DMS 273 (cell line): ENCODE data around the gene EPHA6.
A peak's percentile ranks its signal among the peaks of the same experiment; 100 is the strongest.
"Not testable (repeated sequence)": the region's sequence is repeated elsewhere in the genome, so short reads cannot be mapped to it uniquely, and the experiment has no call there.

ENCODE experiments used
- DNase-seq: peaks from one replicate; lab custom pipeline; 2025; ENCODE audit not compliant: unreplicated experiment; lab: John Stamatoyannopoulos, UW

EPHA6 gene

DNA sequence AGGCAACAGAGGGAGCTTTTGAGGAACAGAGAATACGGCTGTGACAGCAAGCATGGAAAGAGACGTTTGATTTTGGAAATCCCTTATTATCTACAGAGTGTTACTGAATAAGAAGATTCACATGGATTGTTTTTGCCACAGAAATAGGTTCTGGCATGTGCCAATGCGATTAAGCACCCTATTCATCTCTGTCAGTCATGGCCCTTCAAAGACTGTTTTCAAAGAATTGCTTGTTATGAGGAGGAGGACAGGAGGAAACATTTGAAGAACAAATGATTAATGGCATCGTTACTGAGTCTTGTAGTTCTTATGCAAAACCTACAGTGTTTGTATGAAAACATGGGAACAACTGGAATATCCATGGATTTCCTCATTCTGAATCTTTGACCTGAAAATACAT is 86.2 kb downstream of the EPHA6 start:
- no peak for DNase-seq

DNA sequence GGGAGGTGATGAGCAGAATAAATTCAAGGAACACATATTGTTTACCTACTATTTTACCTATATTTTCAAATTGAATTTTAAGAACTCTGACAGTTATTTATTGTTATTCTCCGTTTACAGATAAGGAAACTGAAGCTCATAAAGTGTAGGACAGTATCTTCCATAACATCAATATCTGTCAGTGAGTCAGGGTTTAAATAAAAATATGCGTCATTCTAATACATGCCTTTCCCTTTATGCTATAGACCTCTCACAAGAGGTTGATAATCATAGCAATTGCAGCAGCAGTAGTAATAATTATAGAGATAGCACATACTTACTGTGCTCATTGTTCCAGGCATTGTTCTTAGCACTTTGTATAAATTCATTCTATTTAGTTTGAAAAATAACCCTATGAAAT is 101.1 kb downstream of the EPHA6 start:
- no peak for DNase-seq

DNA sequence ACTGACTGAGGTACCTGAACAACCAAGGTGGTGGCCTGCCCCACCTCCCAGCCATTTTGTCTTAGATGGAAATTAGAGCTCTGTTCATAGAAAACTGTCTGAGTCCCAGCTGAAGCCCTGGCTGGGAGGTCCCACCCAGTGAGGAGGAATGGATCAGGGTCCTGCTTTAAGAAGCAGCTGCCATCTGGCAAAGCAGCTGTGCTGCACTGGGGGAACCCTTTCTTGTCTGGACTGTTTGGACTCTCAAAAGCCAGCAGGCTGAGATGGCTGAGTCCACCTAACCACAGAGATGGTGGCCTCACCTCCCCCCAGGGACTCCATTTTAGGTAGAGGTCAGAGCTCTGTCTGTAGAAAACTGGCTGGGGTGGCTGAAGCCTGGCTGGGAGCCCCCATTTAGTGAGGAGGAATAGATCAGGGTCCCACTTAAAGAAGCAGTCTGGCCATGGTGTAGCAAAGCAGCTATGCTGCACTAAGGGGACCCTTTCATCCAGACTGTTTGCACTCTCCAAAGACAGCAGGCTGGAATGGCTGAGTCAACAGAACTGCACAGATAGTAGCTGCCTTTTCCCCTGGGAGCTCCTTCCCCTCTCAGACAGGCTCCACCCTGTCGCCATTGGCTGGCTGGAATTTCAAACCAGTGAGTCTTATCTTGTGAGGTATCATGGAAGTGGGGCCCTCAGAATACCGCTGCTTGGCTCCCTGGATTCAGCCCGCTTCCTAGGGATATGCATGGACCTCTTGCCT is 116.9 kb downstream of the EPHA6 start:
- DNase-seq, result peak; percentile 80

DNA sequence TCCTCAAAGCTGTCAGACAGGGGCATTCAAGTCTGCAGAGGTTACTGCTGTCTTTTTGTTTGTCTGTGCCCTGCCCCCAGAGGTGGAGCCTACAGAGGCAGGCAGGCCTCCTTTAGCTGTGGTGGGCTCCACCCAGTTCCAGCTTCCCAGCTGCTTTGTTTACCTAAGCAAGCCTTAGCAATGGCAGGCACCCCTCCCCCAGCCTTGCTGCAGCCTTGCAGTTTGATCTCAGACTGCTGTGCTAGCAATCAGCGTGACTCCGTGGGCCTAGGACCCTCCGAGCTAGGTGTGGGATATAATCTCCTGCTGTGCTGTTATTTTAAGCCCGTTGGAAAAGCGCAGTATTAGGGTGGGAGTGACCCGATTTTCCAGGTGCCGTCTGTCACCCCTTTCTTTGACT is 127.7 kb downstream of the EPHA6 start:
- DNase-seq, result not testable (repeated sequence)

- DNase-seq, result no peak
Measured at GRCh38 chr3:96958856-96959255, 144.5 kb downstream of the EPHA6 start.

DNA sequence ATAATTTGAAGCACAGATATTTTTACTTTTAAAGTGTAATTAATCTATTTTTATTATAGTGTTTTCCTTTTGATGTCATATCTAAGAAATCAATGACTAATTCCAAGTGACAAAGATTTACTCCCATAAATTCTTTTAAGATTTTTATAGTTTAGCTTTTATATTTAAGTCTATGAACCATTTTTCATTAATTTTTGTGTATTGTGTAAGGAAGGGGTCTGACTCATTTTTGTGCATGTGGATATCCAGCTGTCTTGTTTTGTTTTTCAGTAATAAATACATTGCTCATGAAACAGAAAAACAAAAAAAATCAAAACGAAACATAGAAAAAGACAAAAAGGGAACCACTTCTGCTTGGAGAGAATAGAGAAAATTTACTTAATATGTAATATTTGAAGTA is 145.1 kb downstream of the EPHA6 start:
- no peak for DNase-seq

DNA sequence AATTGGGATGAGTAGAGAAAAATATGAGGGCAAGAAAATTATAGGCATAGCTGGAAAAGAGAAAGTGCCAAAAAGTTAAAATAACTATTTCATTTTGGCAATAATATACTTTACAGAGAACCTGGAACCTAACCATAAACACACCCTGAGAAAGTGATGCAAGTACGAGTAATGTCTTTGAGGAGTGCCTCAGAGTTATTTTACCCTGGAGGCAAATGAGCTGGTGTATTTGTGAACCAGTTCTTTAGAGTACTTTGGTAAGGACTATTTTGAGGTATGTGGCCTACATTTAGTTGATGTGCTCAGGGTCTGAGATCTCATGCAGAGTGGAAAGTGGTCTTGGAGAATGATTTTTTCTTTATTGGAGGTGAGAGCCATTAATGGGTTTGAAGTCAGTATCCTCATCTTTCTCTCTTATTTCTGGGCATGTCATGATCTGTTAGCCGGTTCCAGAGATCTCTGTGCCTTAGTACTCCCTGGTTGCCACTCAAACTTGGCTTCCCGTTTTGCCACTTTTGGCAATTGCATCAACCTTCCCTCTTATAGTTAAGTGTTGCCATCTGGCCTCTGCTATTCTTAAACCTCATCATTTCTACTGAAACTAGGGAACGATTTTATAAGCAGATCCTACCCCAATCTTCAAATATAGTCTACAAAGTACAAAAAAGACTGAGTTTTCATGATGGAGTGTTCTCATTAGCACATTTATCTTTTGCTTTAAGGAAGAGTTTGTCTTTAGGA is 145.7 kb downstream of the EPHA6 start:
- DNase-seq, result peak; percentile 48

DNA sequence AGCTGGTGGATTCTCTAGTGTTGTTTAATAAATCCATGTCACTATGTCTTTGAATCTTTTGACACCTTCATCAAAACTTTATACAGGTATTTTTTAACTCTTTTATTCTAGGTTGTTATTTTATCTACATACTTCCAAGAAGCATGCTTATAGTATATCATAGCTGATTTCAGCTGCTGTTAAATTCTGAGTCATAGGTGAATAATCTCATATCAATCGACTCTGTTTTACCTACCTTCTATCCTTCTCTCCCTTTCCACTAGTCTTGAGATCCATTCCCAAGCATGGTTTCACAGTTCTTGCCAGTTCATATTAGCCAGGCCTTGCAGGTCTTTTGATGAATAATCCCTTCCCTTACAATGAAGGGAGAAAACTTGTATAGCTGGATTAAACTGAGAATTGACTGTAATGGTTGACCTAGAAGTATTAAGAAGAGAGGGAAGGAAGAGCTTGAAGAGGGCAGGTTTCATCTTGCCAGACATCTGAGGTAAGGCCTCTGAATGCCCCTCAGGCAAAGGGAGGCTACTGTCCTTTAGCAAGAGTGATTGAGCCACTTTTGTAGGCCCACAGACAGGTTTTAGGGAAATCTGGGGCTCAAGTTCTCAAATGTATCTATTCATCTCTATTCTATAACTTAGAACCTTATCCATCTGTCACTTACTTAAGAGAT is 146.4 kb downstream of the EPHA6 start:
- DNase-seq, result no peak

GRCh38 chr3:96961576-96961975 is 147.2 kb downstream of the EPHA6 start:
- DNase-seq, result no peak

DNA sequence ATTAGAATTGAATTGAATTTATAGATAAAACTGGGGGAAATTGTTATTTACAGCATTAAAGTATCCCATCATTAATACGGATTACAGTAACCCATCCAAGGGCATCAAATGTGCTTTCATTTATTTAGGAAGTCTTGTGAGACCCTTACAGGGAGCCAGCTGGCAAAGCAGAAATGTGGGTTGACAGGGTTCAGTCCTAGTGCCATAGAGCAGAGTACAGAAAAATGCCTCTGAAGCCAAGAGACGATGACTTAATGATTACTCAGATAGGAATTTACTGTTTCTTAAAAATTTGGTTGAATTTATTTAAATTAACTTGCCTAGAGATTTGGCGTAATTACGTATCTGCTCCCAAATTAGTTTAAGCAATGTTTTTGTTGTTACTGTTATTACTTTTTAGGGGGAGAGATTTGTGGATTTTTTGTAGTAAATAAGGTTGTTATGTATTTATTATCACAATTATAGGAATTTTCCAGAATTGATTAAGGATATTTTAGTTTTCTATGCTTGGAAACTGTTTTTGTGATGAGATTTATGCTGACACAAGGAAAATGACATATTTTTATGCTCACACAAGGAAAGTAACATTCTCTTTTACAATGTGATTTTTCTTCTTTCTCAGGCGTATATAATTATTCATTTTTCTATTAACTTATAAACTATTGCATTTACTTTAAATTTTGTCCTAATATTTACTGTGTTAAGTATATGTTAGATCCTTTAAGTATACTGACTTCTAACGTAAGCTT is 152.0 kb downstream of the EPHA6 start:
- no peak for DNase-seq

GRCh38 chr3:96970211-96970610 is 155.8 kb downstream of the EPHA6 start:
- no peak for DNase-seq

DNA sequence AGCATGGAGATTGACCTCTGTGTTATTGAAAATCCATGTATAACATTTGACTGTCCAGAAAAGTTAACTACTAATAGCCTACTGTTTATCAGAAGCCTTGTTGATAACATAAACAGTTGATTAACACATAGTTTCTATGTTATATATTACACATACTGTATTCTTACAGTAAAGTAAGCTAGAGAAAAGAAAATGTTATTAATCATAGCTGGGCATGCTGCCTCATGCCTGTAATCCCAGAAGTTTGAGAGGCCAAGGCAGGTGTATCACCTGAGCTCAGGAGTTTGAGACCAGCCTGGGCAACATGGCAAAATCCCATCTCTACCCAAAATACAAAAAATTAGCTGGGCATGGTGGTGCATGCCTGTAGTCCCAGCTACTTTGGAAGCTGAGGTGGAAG is 163.3 kb downstream of the EPHA6 start:
- DNase-seq, result no peak

DNA sequence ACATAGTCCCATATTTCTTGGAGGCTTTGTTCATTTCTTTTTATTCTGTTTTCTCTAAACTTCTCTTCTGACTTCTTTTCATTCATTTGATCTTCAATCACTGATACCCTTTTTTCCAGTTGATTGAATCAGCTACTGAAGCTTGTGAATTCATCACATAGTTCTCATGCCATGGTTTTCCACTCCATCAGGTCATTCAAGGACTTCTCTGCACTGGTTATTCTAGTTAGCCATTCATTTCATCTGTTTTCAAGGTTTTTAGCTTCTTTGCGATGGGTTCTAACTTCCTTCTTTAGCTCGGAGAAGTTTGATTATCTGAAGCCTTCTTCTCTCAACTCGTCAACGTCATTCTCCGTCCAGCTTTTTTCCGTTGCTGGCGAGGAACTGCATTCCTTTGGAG is 169.3 kb downstream of the EPHA6 start:
- not testable (repeated sequence) for DNase-seq

DNA sequence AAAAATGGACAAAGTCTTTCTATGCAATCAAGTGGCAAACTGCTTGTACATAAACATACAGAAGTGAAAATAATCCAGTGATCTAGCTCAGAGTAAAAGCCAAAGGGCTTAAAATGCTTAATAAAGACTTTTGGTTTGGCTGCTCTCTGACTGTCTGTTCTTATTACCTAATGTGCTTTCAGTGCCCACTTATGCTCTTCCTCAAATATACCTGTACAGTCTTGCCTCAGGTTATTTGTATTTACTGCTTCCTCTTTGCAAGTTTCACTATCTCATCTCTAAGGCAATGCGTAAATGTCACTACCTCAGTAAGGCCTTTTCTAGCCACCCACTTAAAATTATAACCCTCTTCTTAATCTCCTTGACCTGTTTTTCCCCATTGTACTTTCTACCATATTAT is 171.8 kb downstream of the EPHA6 start:
- no peak for DNase-seq

GRCh38 chr3:96991231-96991630 is 176.8 kb downstream of the EPHA6 start:
- DNase-seq, result no peak

- DNase-seq, result peak; percentile 23
Measured at GRCh38 chr3:96991800-96992365, 177.5 kb downstream of the EPHA6 start.

GRCh38 chr3:96994988-96995387 is 180.6 kb downstream of the EPHA6 start:
- no peak for DNase-seq

DNA sequence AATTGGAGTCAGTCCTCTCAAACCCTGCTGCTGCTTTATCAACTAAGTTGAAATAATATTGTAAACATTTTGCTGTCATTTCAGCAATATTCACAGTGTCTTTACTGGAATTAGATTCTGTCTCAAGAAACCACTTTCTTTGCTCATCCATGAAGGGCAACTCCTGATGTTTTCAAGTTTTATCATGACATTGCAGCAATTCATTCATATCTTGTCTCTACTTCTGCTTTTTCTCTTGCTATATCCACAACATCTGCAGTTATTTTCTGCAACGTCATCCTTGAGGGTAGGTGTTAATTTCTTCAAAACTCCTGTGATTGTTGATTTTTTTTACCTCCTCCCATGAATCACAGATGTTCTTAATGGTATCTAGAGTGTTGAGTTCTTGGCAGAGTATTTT is 181.6 kb downstream of the EPHA6 start:
- DNase-seq, result no peak

DNA sequence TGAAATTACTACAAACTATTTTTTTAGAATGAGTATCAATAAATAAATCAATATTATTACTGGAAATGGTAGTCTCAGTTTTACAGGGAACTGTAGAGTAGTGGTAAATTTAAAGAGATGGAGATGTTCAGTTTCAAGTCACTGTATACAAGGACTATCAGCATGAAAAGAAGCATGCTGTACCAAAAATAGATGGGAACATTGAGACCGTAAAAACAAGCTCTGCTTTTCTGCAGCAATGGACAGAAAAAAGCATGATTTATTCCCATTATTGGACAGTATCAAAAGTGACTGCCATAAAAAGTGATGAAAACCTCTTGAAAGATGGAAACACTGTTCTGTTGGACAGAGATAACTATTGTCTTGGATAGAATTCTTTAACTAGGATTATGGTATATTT is 187.2 kb downstream of the EPHA6 start:
- no peak for DNase-seq

DNA sequence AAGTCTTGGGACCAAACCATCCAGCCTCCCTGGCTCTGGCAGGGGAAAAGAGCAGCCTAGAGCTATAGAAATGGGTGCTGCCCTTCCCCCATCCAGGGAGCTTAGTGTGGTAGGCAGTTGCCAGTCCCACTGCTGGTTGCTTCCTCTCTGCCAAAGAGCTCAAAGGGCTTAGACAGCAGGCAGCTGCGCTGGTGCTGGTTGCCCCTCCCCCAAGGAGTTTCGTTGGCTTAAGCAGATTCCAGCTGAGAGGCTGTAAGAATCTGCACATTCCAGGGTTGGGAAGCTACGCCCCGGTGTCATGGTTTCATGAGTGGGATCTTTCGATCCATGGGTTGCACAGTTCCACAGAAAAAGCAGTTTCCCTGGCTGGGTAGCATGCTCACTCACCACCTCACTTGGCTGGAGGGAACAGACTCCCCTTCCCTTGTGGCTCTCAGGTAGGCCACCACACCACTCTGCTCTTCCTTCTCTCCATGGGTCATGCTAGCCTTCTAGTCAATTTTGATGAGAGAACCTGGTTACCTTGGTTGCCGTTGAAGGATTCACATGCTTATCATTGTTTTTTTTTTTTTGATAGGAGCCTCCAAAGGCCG is 195.1 kb downstream of the EPHA6 start:
- peak; percentile 22 for DNase-seq
